NCI-H226 (cell line): ENCODE results near the gene LPCAT3.

Source experiments
- DNase-seq: peaks from one replicate; pipeline ENCODE4 v3.0.0-alpha.2; 2015

LPCAT3 gene

DNA sequence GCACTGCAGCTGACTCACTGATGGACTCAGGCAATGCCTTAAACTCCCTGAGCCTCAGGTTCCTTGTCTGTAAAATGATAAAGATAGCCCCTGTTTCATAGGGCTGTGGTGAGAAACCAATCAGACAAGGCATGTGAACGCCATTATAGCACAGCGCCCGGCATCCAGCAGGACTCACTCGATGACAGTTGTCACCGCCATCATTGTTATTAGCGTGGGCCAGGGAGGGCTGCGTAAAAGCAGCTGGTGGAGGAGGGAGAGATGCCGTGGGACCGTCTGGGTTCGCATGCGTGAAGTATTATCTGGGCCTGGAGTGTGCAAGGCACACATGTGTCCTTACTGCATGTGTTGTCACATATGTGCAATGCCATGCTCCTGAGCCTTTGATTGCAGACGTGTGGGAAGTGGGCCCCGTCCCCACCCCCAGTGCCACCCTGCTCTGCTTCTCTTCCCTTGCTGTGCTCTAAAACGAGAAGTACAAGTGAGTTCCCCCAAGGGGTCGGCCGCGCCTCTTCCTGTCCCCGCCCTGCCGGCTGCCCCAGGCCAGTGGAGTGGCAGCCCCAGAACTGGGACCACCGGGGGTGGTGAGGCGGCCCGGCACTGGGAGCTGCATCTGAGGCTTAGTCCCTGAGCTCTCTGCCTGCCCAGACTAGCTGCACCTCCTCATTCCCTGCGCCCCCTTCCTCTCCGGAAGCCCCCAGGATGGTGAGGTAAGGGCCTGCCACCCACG, 67.3 kb downstream of the LPCAT3 start, which contains the start of gene PTPN6:
PTPN6 (plus strand) TSS at position 546 of the 730 bp plus-strand sequence; CDS start at position 703, 157 bp downstream.
- DNase-seq: no peak

DNA sequence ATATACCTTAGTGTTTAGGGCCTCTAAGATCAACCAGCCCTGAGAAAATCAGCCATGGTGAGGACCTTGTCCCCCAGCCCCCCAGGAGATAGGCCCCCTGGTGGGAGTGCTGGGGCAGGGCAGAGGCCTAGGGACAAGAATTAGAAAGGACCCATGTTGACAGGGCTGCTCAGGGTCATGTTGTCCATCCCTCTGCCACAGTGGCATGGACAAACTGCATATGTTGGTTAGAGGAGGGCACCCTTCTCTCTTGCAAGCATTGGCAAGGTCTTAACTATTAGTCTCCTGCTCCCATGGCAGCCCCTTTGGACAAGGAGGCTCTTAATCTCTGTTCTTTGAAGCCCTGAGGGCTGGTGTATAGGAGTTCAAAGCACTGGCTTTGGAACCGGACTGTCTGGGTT, 67.9 kb downstream of the LPCAT3 start:
- no peak for DNase-seq

- no peak for DNase-seq
These were observed 69.2 kb downstream of the LPCAT3 start for GRCh38 chr12:6948873-6949594.

DNA sequence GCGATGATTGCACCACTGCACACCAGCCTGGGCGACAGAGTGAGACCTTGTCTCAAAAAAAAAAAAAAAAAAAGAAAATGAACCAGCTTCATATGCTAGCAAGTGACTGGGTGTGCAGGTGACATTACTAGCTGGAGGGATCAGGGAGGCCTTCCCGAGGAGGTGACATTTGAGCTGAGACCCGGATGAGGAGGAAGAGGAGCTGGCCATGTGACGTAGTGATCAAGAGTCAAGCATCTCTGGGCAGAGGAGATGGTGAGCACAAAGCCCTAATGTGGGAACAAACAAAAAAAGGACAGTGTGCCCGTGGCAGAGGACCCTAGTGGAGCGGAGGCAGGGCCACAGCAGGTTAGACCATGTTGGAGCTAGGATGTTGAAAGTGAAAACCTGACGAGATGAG, 70.7 kb downstream of the LPCAT3 start:
- no peak for DNase-seq

GRCh38 chr12:6946920-6947374, 71.3 kb downstream of the LPCAT3 start:
- no peak for DNase-seq

DNA sequence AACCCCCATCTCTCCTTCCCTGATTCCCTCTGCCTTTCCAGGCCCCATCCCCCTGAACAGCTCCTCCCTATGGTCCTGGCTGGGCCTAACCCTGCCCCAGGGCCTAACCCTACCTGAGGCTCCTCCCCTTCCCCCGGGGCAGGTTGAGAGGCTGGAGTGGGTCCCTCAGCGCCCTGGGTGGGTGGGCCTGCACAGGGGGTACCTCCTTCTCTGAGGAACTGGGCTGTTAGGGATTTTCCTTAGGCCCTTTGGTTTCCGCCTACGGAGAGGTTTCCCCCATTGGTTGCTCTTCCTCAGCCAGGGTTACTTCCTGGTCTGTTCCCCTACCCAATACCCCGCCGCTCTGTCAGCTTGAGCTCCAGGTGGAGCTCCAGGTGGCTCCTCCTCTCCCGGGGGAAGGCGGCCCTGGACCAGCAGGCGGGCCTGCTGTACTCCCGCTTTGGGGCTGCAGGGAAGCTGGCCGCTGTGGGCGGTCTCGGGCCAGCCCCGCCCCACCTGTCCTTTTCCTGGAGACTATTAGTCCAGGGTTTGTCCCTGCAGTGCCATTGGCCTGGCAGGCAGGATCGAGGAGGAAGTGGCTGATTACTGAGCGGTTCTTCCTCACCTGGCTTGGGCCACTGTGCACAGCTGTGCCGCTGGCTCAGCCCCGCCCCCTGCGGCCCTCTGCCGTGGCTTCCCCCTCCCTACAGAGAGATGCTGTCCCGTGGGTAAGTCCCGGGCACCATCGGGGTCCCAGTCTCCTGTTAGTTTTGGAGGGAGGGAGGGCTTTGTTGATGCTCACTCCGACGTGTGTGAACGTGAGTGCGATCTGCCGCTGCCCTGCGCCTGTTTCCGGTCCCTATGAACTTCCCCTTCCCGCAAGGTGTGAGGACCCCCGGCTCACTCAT, 72.0 kb downstream of the LPCAT3 start:
- DNase-seq: peak; percentile 98

DNA sequence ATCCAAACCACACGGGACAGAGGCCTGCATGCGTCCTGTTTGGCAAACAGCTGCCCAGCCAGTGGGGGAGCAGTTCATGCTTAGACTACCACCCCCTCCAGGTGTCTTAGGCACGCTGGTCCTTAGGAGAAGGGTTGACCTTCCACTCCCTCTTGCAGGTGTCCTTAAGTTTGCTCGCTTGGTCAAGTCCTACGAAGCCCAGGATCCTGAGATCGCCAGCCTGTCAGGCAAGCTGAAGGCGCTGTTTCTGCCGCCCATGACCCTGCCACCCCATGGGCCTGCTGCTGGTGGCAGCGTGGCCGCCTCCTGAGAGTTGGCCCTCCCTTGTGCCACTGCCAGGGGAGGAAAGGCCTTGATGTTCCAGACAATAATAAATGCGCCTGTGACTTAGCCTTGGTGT, 72.7 kb downstream of the LPCAT3 start:
- DNase-seq: no peak

DNA sequence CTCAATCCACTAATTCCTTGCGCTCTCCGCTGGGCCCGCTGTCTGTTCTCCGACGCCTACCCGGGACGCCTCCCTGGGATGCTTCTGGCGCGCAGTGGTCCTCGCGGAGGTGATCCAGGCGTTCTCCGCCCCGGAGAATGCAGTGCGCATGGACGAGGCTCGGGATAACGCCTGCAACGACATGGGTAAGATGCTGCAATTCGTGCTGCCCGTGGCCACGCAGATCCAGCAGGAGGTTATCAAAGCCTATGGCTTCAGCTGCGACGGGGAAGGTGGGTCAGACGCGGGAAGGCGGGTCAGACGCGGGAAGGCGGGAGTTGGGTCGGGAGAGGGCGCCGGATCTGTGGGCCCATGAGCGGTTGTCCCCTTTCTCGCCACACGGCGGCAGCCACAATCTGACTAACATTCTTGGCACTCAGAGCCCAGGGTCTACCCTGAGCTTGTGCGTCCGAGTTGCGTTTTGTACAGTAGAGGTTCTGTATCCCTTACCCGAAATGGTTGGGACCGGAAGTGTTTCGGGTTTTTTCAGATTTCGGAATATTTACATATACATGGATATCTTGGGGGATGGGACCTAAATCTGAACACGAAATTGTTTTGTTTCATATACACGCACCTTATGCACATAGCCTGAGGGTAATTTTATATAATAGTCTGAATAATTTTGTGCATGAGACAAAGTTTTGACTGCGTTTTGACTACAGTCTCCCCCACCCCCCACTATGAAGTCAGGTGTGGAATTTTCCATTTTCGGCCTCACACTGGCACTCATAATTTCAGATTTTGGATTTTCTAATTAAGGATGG, 73.7 kb downstream of the LPCAT3 start:
- peak; percentile 86 for DNase-seq

DNA sequence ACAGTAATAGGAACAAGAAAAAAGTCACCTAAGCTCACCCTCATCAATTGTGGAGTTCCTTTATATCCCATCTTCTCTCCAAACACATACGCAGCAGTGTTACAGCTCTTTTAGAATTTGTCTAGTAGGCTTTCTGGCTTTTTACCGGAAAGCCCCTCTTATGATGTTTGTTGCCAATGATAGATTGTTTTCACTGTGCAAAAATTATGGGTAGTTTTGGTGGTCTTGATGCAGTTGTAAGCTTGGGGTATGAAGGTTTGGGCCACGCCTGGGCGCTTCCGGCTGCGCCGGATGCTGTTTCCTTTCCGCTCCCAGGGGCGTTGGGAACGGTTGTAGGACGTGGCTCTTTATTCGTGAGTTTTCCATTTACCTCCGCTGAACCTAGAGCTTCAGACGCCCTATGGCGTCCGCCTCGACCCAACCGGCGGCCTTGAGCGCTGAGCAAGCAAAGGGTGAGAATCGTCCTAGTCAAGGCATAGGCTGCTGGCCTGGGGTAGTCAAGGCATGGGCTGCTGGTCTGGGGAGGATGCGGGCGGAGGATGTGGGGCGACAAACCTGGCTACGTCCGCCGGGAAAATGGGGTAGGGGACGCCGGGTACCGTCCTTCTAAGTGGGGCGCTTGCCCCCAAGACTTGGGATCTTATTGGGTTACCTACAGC, 74.4 kb downstream of the LPCAT3 start, which contains the start of the genes C12orf57 and RNU7-1:
C12orf57 (plus strand) TSS at position 301 of the 659 bp plus-strand sequence; CDS start at position 401, 100 bp downstream.
RNU7-1 (plus strand) TSS at position 95 of the 659 bp plus-strand sequence.
- peak; percentile 86 for DNase-seq

DNA sequence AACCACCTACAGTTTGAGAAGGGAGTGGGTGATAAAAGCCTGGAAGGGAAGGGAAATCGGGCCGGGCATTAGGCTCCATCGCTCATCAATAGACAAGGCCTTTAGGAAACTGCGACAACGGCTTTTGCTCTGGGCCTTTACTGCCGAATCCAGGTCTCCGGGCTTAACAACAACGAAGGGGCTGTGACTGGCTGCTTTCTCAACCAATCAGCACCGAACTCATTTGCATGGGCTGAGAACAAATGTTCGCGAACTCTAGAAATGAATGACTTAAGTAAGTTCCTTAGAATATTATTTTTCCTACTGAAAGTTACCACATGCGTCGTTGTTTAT, 74.9 kb downstream of the LPCAT3 start:
- DNase-seq: peak; percentile 71

GRCh38 chr12:6942331-6942665, 76.0 kb downstream of the LPCAT3 start:
- no peak for DNase-seq

GRCh38 chr12:6941782-6942181, 76.5 kb downstream of the LPCAT3 start:
- DNase-seq: no peak

- no peak for DNase-seq
These were observed 77.0 kb downstream of the LPCAT3 start for GRCh38 chr12:6941267-6941666.

GRCh38 chr12:6939191-6939540, 79.1 kb downstream of the LPCAT3 start:
- DNase-seq: no peak

DNA sequence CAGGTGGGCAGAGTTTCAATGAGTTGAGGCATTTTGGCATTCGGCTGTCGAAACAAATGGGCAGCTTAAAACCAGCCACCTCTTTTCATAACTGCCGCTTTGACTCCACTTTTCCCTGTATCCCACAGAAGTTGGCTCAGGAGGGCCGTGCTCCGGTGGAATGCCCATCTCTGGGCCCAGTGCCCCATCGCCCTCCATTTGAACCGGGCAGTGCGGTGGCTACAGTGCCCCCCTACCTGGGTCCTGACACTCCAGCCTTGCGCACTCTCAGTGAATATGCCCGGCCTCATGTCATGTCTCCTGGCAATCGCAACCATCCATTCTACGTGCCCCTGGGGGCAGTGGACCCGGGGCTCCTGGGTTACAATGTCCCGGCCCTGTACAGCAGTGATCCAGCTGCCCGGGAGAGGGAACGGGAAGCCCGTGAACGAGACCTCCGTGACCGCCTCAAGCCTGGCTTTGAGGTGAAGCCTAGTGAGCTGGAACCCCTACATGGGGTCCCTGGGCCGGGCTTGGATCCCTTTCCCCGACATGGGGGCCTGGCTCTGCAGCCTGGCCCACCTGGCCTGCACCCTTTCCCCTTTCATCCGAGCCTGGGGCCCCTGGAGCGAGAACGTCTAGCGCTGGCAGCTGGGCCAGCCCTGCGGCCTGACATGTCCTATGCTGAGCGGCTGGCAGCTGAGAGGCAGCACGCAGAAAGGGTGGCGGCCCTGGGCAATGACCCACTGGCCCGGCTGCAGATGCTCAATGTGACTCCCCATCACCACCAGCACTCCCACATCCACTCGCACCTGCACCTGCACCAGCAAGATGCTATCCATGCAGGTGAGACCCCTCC, 79.7 kb downstream of the LPCAT3 start:
- no peak for DNase-seq

- peak; percentile 91 for DNase-seq
These were observed 80.6 kb downstream of the LPCAT3 start for GRCh38 chr12:6937481-6938352.

DNA sequence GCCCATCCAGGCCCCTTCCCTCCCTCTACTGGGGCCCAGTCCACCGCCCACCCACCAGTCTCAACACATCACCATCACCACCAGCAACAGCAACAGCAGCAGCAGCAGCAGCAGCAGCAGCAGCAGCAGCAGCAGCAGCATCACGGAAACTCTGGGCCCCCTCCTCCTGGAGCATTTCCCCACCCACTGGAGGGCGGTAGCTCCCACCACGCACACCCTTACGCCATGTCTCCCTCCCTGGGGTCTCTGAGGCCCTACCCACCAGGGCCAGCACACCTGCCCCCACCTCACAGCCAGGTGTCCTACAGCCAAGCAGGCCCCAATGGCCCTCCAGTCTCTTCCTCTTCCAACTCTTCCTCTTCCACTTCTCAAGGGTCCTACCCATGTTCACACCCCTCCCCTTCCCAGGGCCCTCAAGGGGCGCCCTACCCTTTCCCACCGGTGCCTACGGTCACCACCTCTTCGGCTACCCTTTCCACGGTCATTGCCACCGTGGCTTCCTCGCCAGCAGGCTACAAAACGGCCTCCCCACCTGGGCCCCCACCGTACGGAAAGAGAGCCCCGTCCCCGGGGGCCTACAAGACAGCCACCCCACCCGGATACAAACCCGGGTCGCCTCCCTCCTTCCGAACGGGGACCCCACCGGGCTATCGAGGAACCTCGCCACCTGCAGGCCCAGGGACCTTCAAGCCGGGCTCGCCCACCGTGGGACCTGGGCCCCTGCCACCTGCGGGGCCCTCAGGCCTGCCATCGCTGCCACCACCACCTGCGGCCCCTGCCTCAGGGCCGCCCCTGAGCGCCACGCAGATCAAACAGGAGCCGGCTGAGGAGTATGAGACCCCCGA, 81.4 kb downstream of the LPCAT3 start:
- DNase-seq: no peak

DNA sequence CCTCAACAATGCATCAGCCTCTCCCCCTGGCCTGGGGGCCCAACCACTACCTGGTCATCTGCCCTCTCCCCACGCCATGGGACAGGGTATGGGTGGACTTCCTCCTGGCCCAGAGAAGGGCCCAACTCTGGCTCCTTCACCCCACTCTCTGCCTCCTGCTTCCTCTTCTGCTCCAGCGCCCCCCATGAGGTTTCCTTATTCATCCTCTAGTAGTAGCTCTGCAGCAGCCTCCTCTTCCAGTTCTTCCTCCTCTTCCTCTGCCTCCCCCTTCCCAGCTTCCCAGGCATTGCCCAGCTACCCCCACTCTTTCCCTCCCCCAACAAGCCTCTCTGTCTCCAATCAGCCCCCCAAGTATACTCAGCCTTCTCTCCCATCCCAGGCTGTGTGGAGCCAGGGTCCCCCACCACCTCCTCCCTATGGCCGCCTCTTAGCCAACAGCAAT, 82.1 kb downstream of the LPCAT3 start:
- DNase-seq: no peak
